Measurements from ENCODE around the gene CRBN. TPM values are rescaled to one million over a fixed set of nuclear protein-coding genes. Genes with fewer than 3 reads are reported as not detected.

The CRBN gene
- total RNA-seq, 1 experiment from 2014 or later: 73.5 TPM

DNA sequence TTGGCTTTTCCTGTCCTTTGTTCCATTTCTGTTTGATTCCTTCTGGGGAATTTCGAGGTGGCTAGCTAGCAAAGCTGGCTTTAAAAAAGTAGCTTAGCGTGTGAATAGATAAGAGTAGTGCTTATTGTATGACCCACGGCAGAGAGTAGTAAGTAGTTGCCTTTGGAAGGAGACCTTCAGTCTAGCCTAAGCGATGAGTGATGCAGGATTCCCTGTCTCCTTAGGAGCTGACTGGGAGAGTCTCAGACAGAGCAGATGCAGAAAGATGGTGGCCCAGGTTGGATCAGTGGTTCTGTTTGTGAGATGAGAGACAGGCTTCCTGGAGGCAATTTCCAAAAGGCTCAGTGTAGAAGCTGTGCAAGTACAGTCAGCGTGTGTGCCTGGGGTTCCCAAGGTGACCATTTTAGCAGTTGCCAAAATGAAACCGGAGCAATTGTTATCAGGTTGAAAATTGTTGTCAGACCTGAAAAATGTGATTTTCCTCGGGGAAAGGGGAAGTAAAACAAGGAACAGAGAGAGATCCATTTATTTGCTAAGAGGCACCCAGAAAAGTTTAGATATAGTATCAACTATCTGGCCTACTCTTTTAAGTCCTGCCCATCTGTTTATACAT is 68.6 kb downstream of the CRBN start:
- no peak for DNase-seq (ENCODE audit: low read depth)

DNA sequence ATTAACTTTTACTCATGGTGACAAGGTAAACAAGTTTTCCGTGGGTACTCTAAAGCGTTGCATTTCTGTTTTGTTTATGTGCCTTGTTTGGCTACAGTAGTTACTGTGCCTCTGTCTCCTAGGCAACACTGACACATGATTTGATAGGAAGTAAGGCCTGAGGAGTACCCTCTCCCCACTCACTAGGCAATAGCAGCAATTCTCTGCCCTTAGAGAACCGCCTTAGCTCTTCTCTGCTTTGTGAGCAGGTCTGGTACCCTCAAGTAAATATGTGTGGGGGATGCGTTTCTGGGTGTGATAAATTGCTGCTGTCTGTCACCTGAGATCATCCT is 69.2 kb downstream of the CRBN start, which contains the start of gene IL5RA:
IL5RA (minus strand) TSS at position 76 of the 332 bp plus-strand sequence. CDS start 5,390 bp downstream, outside the sequence.
- no peak for DNase-seq (ENCODE audit: low read depth)

DNA sequence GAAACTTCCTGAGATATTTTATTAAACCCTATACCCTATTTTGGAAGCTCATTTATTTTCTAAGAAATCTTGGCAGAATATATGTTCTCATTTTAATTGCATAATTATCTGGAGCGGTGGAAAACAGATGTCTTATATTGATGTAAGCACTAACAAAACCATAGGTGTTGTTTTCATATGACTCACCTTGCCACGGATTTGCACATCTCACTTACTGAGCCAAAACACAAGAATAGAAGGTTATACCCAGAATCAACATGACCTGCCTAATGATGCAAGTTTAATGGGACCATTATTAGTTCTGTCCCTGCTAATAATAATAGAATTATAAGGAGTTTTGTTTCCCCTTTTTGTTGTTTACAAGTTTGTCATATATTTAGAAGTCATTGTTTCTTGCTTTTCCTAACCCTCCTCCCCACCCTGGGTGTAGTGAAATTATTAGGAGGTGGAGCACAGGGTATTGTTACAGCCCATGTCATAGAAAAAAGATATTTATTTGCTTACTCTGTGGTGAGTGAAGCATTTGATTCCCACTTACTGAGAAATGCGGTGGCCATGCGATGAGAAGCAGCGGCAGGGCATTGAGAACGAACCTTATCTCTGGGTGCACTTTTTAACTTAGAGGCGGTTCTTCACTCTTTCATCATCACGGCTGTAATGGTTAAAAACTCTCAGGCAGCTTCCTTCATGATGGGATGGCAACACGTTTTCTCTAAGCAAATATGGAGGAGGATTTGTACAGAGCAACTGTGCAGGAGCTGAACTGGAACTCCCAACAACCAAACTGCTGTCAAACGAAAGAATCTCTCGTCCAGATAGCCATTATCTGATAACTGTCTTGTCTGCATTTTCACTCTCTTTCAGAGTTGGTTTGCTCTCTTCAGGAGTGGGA is 69.8 kb downstream of the CRBN start:
- DNase-seq (ENCODE audit: low read depth): no peak

DNA sequence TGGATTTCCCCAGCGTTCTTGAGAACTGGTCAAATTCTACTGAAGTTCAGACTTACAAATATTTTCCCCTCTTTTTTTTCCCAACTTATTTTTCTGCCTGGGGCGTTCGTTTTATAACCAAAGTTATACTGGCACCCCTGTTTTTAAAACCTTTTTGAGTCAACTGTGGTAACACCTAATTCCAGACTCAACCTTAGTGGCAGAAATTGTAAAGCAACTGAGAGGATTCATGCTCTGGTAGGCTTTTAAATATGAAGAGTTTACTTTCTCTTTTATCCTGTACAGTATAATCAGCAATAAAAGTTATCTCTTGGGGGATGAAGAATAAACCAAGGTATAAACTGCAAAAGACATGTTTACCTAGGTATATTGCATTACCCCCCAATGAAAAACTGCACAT is 71.6 kb downstream of the CRBN start:
- DNase-seq (ENCODE audit: low read depth): no peak

DNA sequence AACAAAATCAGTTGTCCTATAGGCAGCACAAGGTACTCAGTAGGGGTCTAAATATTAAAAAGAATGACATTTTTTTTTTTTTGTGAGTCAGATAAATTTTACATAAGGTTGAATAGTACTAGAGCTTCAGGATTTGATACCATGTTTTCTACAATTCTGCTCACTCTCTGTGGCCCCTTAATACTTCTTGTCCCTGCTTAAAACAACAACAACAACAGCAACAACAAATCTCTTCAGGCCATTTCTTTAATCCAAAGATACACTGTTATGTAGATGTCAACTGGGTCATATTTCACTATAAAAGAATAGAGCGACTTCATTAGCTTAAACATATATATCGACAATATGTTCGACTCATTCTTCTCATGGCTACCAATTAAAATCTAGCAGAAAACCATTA is 72.3 kb downstream of the CRBN start:
- DNase-seq (ENCODE audit: low read depth): no peak

DNA sequence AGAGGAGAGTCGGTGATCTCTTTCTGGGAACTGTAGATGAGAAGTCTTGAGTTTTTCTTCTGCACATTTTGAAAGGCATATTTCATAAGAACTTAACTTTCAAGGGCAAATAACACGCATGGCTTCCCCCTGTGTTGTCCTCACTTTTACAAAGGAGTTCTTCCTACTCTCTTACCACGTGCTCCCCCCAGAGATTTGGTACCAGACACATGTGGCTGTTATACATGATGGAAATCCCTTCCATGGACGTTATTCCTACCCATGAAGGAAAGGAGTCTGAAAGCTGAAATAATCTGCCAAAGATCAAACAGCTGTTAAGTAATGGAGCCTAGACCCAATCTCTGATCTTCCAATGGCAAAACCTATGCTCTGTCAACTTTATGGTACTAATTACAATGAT is 73.7 kb downstream of the CRBN start:
- DNase-seq (ENCODE audit: low read depth): no peak

DNA sequence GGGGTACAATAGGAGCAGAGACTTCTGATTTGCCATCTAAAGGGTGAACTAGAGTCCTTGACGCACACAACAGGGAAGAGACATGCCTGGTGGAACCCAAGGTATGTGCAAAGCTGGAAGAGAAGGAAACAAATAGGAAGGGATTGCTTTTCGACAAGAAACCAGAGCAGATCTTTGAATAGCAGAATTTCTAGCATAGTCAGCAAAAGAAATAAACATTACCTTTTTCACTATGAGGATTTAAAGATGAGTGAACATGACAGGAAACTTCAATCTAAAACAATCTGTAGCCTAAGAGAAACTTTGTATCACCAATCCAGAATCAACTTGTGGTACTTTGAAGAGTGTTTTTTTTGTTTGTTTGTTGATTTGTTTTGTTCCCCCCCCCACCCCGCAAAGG is 74.2 kb downstream of the CRBN start:
- DNase-seq (ENCODE audit: low read depth): no peak

DNA sequence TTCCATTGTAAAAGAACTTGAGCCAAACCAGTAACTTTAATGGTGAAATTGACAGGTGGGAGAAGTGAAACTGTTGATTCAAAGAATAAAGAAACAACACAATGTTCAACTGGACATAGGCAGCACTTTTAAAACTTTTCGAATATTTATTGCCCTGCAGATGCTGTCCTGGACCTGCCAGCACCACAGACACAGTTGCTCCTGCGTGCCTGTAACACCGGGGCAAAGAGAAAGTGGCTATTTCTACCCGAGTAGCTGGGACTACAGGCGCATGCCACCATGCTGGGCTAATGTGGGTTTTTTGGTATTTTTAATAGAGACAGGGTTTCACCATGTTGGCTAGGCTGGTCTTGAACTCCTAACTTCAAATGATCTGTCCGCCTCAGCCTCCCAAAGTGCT is 76.7 kb downstream of the CRBN start:
- no peak for DNase-seq (ENCODE audit: low read depth)

DNA sequence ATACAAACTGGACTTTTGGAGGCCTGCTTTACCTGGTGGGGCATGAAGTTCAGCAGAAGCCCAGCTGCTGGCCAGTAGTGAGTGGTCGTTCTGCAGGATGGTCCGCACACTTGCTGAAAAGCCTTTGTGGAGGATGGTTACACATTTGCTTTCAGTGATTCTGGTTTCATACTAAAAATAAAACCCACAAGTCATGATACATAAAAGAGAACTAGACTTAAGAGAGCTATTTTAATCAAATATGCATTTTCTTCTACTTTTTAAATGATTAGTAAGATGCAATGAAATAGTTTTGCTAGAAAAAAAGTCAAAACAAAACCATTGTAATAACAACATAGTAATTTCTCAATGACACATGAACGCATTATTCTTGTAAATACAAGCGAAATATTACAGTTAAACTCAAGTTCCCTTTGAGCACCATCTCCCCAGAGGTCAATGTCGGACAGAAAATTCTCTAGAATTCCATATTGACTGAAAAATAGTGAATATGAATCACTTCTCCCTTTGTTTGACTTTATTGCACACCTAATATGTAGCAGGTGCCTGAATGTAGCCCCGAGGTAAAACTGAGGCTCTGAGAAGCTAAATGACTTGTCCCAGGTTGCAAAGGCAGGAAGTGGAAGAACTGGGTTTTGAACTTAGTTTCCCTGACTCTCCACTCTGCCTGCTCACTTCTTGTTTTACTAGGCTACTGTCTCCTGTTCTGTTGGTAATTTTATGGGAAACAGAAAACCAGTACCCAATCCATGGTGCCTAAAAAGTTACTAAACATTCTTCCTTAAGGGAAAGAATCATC is 77.6 kb downstream of the CRBN start:
- DNase-seq (ENCODE audit: low read depth): no peak

Other genes starting within 250 kb of the CRBN start
- not detected in 2 replicates for gene IL5RA, start 69.3 kb downstream of the CRBN start, total RNA-seq (2014; rRNA removed; shearing (Covaris generic))
- gene TRNT1, start 52.8 kb downstream of the CRBN start, total RNA-seq (2014; rRNA removed; shearing (Covaris generic)): 18.1 and 19.6 TPM in 2 replicates